NT2/D1 (cell line): ENCODE measurements around the gene WAC.

Experiments
- SUZ12 ChIP-seq: IDR thresholded peaks from 2 replicates; pipeline ENCODE4 v1.6.1; 2011; ENCODE audit not compliant: insufficient read length, insufficient read depth; ENCODE audit errors: extremely low read depth
- YY1 ChIP-seq: IDR thresholded peaks from 2 replicates; pipeline ENCODE4 v1.6.1; 2011; ENCODE audit not compliant: insufficient read length, insufficient read depth
- ZNF274 ChIP-seq: IDR thresholded peaks from 2 replicates; pipeline ENCODE4 v1.6.1; 2011; ENCODE audit warnings: mild to moderate bottlenecking, low read depth, low read length

DNA sequence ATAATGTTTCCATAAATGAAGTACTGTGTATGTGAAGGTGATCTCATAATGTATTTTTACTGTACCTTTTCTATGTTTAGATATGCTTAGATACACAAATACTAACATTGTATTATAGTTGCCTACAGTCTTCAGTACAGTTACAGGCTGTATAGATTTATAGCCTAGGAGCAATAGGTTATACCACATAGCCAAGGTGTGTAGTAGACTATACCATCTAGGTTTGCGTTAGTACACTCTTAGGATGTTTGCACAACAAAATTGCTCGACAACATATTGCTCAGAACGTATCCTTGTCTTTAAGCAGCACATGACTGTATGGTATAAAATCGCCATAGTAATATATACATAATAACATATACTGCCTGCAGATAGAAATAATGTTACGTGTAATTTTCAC, 42.9 kb downstream of the WAC start:
- TF ChIP-seq YY1, result no peak
- TF ChIP-seq SUZ12, result no peak
- no peak for TF ChIP-seq ZNF274
